ENCODE results near the gene RERE.

Gene RERE

GRCh38 chr1:8371372-8371991 is 446.0 kb downstream of the RERE start:
- DNase-seq (ENCODE audit: low read depth in 4 of 4, low spot score in 1 of 4) = no peak

DNA sequence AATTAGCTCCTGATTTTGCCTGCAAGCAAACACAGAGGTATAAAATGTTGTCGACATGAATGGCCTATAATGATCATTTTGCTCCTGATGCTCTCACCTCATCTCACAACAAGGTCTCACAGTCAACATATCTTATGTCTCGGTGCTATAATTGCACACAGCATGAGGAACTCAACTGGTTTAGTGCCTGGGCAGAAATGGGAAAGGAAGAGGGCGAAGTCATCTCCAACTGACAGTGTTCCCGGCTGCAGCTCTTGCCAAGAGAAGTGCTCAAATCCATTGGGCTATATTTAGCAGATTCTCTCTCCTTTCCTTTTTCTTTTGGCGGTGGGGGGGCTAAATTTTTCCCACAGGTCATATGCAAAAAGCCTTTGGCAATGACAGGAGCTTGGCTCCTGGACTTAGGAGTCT is 446.5 kb downstream of the RERE start:
- no peak for DNase-seq (ENCODE audit: low read depth in 4 of 4, low spot score in 1 of 4)

- DNase-seq (ENCODE audit: low read depth in 4 of 4, low spot score in 1 of 4) = no peak
Observed at GRCh38 chr1:8370046-8370881, 447.2 kb downstream of the RERE start.

DNA sequence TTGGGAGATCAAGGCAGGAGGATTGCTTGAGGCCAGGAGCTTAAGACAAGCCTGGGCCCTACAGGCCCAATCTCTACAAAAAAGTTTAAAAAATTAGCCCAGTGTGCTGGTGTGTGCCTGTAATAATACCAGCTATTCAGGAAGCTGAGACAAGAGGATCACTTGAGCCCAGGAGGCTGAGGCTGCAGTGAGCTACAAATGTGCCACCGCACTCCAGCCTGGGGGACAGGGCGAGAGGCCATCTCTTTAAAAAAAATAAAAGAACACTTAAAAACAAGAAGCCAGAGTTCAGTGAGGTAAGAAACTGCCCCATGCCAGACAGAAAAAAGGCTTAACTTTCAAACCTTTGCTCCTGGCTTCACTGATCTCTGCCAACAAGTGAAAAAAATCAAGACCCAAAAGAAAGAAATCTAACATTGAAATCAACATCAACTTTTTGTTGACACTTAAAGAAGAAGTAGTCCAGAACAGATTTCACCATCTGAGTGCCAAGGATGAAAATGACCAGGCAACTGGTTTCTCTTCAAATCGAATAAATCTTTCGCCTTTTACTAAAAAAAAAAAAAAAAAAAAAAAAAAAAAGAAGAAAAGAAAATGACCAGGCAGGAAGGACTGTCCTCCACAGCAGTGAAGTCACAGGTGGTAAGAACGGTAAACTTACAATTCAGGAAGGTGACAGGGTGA is 448.3 kb downstream of the RERE start:
- no peak for DNase-seq (ENCODE audit: low read depth in 4 of 4, low spot score in 1 of 4)

GRCh38 chr1:8367571-8368194 is 449.8 kb downstream of the RERE start:
- no peak for DNase-seq (ENCODE audit: low read depth in 4 of 4, low spot score in 1 of 4)

DNA sequence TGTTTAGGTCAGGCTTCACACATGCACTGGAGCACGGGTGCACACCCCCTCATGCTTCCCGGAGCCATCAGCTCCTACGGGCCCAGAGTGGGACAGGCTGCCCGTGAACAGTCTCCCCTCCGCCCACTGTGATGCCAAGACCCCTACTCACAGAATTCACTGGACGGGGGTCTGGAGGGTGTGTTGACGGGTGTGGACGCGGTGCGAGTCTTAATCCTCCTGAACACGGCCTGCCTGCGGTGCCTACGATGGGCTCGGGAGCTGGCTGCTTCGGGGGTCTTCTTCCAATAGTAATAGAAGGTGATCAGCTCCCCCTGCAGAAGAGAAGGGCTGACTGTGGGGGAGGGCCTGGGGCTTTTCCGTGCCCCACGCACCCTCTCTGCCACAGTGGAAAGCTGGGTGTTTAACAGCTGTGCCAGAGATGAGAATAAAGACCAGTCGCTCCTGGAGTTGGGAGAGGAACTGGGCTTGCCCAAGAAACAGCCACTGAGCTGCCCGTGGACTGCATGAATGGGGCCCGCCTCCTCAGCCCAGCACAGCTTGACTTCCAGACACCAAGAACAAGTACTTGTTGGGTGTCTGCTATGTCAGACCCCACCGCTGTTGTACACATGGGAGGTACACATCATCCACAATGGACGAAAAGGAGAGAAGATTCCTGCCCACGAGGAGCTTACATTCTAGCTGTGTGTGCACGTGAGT is 451.6 kb downstream of the RERE start:
- no peak for DNase-seq (ENCODE audit: low read depth in 4 of 4, low spot score in 1 of 4)

DNA sequence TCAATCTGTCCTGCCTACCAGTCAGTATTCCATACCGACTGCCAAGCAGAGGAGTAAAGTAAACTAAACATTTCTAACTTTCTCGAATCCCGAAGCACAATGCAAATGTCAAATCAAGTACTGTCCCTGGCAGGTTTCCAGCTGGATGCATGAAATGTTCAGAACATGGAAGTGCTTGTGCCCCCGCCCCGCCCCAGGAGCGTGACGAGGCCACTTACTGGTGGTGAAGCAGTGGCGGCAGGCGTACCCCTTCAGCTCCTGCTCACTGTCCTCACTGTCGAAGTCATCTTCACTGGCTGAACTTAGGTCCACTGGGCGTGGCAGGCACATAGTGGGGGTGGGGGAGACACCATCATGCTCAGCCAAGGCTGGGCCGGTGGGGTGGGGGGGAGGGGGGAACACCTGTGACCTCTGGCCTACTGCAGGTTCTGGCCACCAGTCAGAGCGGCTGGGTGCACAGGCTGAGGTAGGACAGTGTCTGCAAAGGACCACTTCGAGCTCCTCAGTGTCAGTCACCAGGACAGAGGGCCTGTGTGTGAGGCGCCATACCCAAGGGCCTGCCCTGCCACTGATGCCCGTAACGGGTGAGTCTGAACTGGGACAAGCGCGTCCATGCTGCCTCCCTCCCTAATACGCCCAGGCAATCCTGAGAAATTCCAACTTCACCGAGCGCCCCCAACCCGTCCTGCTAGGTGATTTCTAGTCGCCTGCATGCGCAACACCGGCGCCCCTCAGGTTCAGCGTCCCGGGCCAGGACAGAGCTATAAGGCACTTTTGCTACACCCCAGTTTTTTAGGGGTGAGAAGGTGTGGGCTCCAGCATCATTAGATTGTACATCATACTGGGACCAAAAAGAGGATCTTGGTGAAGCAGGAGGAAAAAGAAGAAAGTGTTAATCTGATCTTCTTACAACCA is 452.7 kb downstream of the RERE start:
- DNase-seq (ENCODE audit: low read depth in 4 of 4, low spot score in 1 of 4) = no peak

GRCh38 chr1:8363767-8364301 is 453.6 kb downstream of the RERE start:
- no peak for DNase-seq (ENCODE audit: low read depth in 4 of 4, low spot score in 1 of 4)

DNA sequence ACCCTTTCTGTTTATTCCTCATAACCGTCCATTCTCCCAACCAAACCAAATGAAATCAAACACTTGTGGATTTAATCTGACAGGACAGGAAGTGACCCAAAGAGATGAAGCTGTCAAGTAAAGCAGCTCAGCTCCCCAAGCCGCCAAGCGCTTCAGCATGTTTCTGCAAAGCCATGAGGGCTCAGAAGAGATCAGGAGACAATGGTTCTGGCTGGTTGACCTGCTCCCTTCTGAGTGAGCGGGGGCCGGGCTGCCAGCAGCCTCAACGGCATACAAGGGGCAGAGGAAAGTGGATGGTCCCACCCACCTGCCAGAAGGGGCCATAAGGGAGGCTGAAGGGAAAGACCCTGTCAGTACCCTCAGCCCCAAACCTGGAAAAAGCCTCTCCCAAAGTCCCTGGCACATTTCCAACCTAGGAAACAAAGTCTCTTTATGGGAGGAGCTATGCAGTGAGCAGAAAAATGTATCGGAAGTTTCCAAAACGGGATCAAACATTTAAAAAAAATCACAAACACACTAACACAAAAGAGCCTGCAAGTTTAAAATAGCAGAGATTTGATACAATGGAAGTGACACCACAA is 454.2 kb downstream of the RERE start:
- DNase-seq (ENCODE audit: low read depth in 4 of 4, low spot score in 1 of 4) = no peak

- DNase-seq (ENCODE audit: low read depth in 4 of 4, low spot score in 1 of 4) = no peak
Observed at GRCh38 chr1:8362701-8363101, 454.7 kb downstream of the RERE start.

GRCh38 chr1:8361198-8361849 is 456.1 kb downstream of the RERE start:
- DNase-seq (ENCODE audit: low read depth in 4 of 4, low spot score in 1 of 4) = no peak

- DNase-seq (ENCODE audit: low read depth in 4 of 4, low spot score in 1 of 4) = no peak
Observed at GRCh38 chr1:8360493-8361197, 456.8 kb downstream of the RERE start.

- no peak for DNase-seq (ENCODE audit: low read depth in 4 of 4, low spot score in 1 of 4)
Observed at GRCh38 chr1:8359617-8360481, 457.6 kb downstream of the RERE start.

GRCh38 chr1:8358897-8359616 is 458.4 kb downstream of the RERE start:
- no peak for DNase-seq (ENCODE audit: low read depth in 4 of 4, low spot score in 1 of 4)

GRCh38 chr1:8358241-8358896 is 459.1 kb downstream of the RERE start:
- no peak for DNase-seq (ENCODE audit: low read depth in 4 of 4, low spot score in 1 of 4)
